Choroid plexus epithelial cell (primary cell): ENCODE data around the gene ZNF672.
"Not testable (repeated sequence)": the region's sequence is repeated elsewhere in the genome, so short reads cannot be mapped to it uniquely, and the experiment has no call there.

ENCODE experiments used
- DNase-seq: peaks from one replicate; pipeline ENCODE4 v3.0.0-alpha.2; 2010; ENCODE audit warnings: low read depth
- H3K4me3 ChIP-seq: 2 replicates; pipeline ENCODE4 v1.5.1; 2011; ENCODE audit warnings: low read depth, mild to moderate bottlenecking, control low read depth, low read length, moderate library complexity
- CTCF ChIP-seq: conservative IDR thresholded peaks from 2 replicates; pipeline ENCODE4 v1.5.1; 2011; ENCODE audit warnings: low read depth, mild to moderate bottlenecking, control low read depth, inconsistent platforms, low read length, moderate library complexity

ZNF672 gene

GRCh38 chr1:248825573-248825908, 12.5 kb upstream of the ZNF672 start:
- no peak for TF ChIP-seq CTCF
- no peak for DNase-seq
- H3K4me3 ChIP-seq, result peak overlapping the region; percentile 97

- peak; percentile 98 for DNase-seq
- TF ChIP-seq CTCF, result peak; percentile 73
- peak within 1 kb of the TSS; percentile 97 for H3K4me3 ChIP-seq
Measured at GRCh38 chr1:248825909-248826760, 11.9 kb upstream of the ZNF672 start, which contains the start of gene SH3BP5L. Gene SH3BP5L (minus strand): TSS chr1:248825915. CDS start chr1:248824935, 980 bp downstream.

- DNase-seq, result peak; percentile 88
Measured at GRCh38 chr1:248828845-248829244, 9.2 kb upstream of the ZNF672 start.

GRCh38 chr1:248830718-248831017, 7.4 kb upstream of the ZNF672 start:
- not testable (repeated sequence) for DNase-seq, H3K4me3 ChIP-seq

More at GRCh38 chr1:248828845-248829244, 9.2 kb upstream of the ZNF672 start:
- TF ChIP-seq CTCF, result no peak
- H3K4me3 ChIP-seq, result no peak overlapping the region

GRCh38 chr1:248831842-248832241, 6.2 kb upstream of the ZNF672 start:
- H3K4me3 ChIP-seq, result no peak overlapping the region
- TF ChIP-seq CTCF, result no peak
- DNase-seq, result no peak

- DNase-seq, result no peak
- no peak for TF ChIP-seq CTCF
- no peak overlapping the region for H3K4me3 ChIP-seq
Measured at GRCh38 chr1:248834343-248834940, 3.6 kb upstream of the ZNF672 start.

- peak overlapping the region; percentile 72 for H3K4me3 ChIP-seq
- TF ChIP-seq CTCF, result no peak
- DNase-seq, result no peak
Measured at GRCh38 chr1:248837045-248837780, 811 bp upstream of the ZNF672 start.
